ACC112 (cell line): ENCODE measurements around the gene ADARB1.

Experiments
- H2AFZ ChIP-seq: fragments of 200-600 bp; sonication (generic); one replicate; pipeline ENCODE4 v1.6.0; 2017; ENCODE audit warnings: antibody characterized with exemption, low read length; ENCODE audit not compliant: unreplicated experiment
- H3K27ac ChIP-seq: fragments of 200-600 bp; sonication (generic); 2 replicates; pipeline ENCODE4 v1.5.1; 2014; ENCODE audit warnings: low read depth, mild to moderate bottlenecking, antibody characterized with exemption, low read length, moderate library complexity
- H3K27me3 ChIP-seq: fragments of 200-600 bp; sonication (generic); 2 replicates; pipeline ENCODE4 v1.6.1; 2014; ENCODE audit warnings: mild to moderate bottlenecking, antibody characterized with exemption, low read length, moderate library complexity, mixed read lengths; ENCODE audit not compliant: insufficient read depth
- H3K36me3 ChIP-seq: fragments of 200-600 bp; sonication (generic); 2 replicates; pipeline ENCODE4 v1.6.1; 2016; ENCODE audit warnings: mild to moderate bottlenecking, antibody characterized with exemption, low read length, moderate library complexity, mixed read lengths; ENCODE audit not compliant: insufficient read depth
- H3K4me1 ChIP-seq: fragments of 200-600 bp; sonication (generic); one replicate; pipeline ENCODE4 v1.6.1; 2016; ENCODE audit warnings: low read length, mixed read lengths; ENCODE audit not compliant: insufficient read depth, unreplicated experiment, control insufficient read depth
- H3K4me3 ChIP-seq: fragments of 200-600 bp; sonication (generic); 2 replicates; pipeline ENCODE4 v1.5.1; 2014; ENCODE audit warnings: mild to moderate bottlenecking, low read depth, low read length
- H3K79me2 ChIP-seq: fragments of 200-600 bp; sonication (generic); one replicate; pipeline ENCODE4 v1.6.0; 2016; ENCODE audit warnings: low read length; ENCODE audit not compliant: control insufficient read depth, unreplicated experiment, insufficient read depth

The ADARB1 gene

GRCh38 chr21:45109831-45110492, 35.6 kb downstream of the ADARB1 start:
- Histone ChIP-seq H2AFZ (no peak overlapping the region), H3K4me3 (no peak overlapping the region), H3K79me2 (peaks cover 15% of the 10 kb centered on the region), H3K27me3 (no peaks in the 10 kb centered on the region), H3K36me3 (no peaks in the 10 kb centered on the region), H3K27ac (no peak overlapping the region), H3K4me1 (peaks cover 7% of the 10 kb centered on the region)

- Histone ChIP-seq H3K36me3 (no peaks in the 10 kb centered on the region), H3K27me3 (no peaks in the 10 kb centered on the region), H3K27ac (no peak overlapping the region), H3K4me3 (no peak overlapping the region), H2AFZ (no peak overlapping the region), H3K4me1 (peaks cover 6% of the 10 kb centered on the region), H3K79me2 (peaks cover 15% of the 10 kb centered on the region)
Observed at GRCh38 chr21:45110873-45111624, 36.7 kb downstream of the ADARB1 start.

- Histone ChIP-seq H3K27ac (no peak overlapping the region), H3K79me2 (peaks cover 9% of the 10 kb centered on the region), H3K4me1 (peaks cover 6% of the 10 kb centered on the region), H3K4me3 (no peak overlapping the region), H3K27me3 (no peaks in the 10 kb centered on the region), H3K36me3 (no peaks in the 10 kb centered on the region), H2AFZ (no peak overlapping the region)
Observed at GRCh38 chr21:45111703-45112102, 37.3 kb downstream of the ADARB1 start.

GRCh38 chr21:45112371-45112770, 38.0 kb downstream of the ADARB1 start:
- Histone ChIP-seq H3K79me2 (peaks cover 5% of the 10 kb centered on the region), H3K36me3 (peaks cover 2% of the 10 kb centered on the region; the same call in 1 of the 2 replicates), H2AFZ (no peak overlapping the region), H3K4me3 (no peak overlapping the region), H3K27me3 (no peaks in the 10 kb centered on the region), H3K27ac (no peak overlapping the region), H3K4me1 (peaks cover 6% of the 10 kb centered on the region)

- Histone ChIP-seq H3K27ac (no peak overlapping the region), H3K4me1 (peaks cover 6% of the 10 kb centered on the region), H3K4me3 (no peak overlapping the region), H3K27me3 (no peaks in the 10 kb centered on the region), H3K79me2 (peaks cover 3% of the 10 kb centered on the region), H2AFZ (no peak overlapping the region), H3K36me3 (peaks cover 2% of the 10 kb centered on the region; the same call in 1 of the 2 replicates)
Observed at GRCh38 chr21:45113543-45113942, 39.2 kb downstream of the ADARB1 start.

- Histone ChIP-seq H3K27ac (no peak overlapping the region), H3K36me3 (peaks cover 2% of the 10 kb centered on the region; the same call in 1 of the 2 replicates), H2AFZ (no peak overlapping the region), H3K4me1 (peaks cover 6% of the 10 kb centered on the region), H3K27me3 (no peaks in the 10 kb centered on the region), H3K79me2 (peaks cover 3% of the 10 kb centered on the region), H3K4me3 (no peak overlapping the region)
Observed at GRCh38 chr21:45114072-45114471, 39.7 kb downstream of the ADARB1 start.

- H3K4me3 ChIP-seq, result no peak overlapping the region
- peaks cover under 1% of the 10 kb centered on the region for H3K79me2 ChIP-seq
- peaks cover 6% of the 10 kb centered on the region for H3K4me1 ChIP-seq
- no peaks in the 10 kb centered on the region for H3K27me3 ChIP-seq
- H3K27ac ChIP-seq, result no peak overlapping the region
- H3K36me3 ChIP-seq, result peaks cover 2% of the 10 kb centered on the region; the same call in 1 of the 2 replicates
- H2AFZ ChIP-seq, result no peak overlapping the region
Observed at GRCh38 chr21:45114475-45114874, 40.1 kb downstream of the ADARB1 start.

- H3K4me1 ChIP-seq, result peaks cover under 1% of the 10 kb centered on the region
- H3K27ac ChIP-seq, result no peak overlapping the region
- peaks cover 2% of the 10 kb centered on the region; the same call in 1 of the 2 replicates for H3K36me3 ChIP-seq
- H2AFZ ChIP-seq, result no peak overlapping the region
- H3K79me2 ChIP-seq, result no peaks in the 10 kb centered on the region
- no peaks in the 10 kb centered on the region for H3K27me3 ChIP-seq
- H3K4me3 ChIP-seq, result no peak overlapping the region
Observed at GRCh38 chr21:45115141-45115540, 40.8 kb downstream of the ADARB1 start.

GRCh38 chr21:45116066-45116465, 41.7 kb downstream of the ADARB1 start:
- H2AFZ ChIP-seq, result no peak overlapping the region
- H3K27ac ChIP-seq, result no peak overlapping the region
- no peaks in the 10 kb centered on the region for H3K27me3 ChIP-seq
- peaks cover 2% of the 10 kb centered on the region; the same call in 1 of the 2 replicates for H3K36me3 ChIP-seq
- H3K4me1 ChIP-seq, result no peaks in the 10 kb centered on the region
- H3K4me3 ChIP-seq, result no peak overlapping the region
- no peaks in the 10 kb centered on the region for H3K79me2 ChIP-seq

- Histone ChIP-seq H3K27me3 (no peaks in the 10 kb centered on the region), H3K27ac (no peak overlapping the region), H3K36me3 (peaks cover 2% of the 10 kb centered on the region; the same call in 1 of the 2 replicates), H2AFZ (no peak overlapping the region), H3K79me2 (no peaks in the 10 kb centered on the region), H3K4me1 (no peaks in the 10 kb centered on the region), H3K4me3 (no peak overlapping the region)
Observed at GRCh38 chr21:45117314-45117713, 42.9 kb downstream of the ADARB1 start.

GRCh38 chr21:45118099-45118498, 43.7 kb downstream of the ADARB1 start:
- H3K4me3 ChIP-seq, result no peak overlapping the region
- no peaks in the 10 kb centered on the region for H3K79me2 ChIP-seq
- H3K4me1 ChIP-seq, result no peaks in the 10 kb centered on the region
- H3K27me3 ChIP-seq, result no peaks in the 10 kb centered on the region
- H3K36me3 ChIP-seq, result peaks cover 2% of the 10 kb centered on the region; the same call in 1 of the 2 replicates
- no peak overlapping the region for H2AFZ ChIP-seq
- H3K27ac ChIP-seq, result no peak overlapping the region
